HCT116 (cell line): ENCODE results near the gene PREX1. TPM values are rescaled to one million over a fixed set of nuclear protein-coding genes. Genes with fewer than 3 reads are reported as not detected.

Experiments used
- ATAC-seq: fragments of 200-7000 bp; cut with Tn5 transposase; 2 replicates; pipeline ENCODE4 v1.9.1; 2020; ENCODE audit warnings: mild to moderate bottlenecking, moderate library complexity
- BruUV-seq: library from RNA; stranded (reverse); fragments of 400-500 nt; replicated peaks from 2 replicates; lab custom pipeline; 2021; lab: Mats Ljungman, UMichigan
- CTCF ChIA-PET: fragments of 300-600 bp; sonication (Branson Sonifier 250); formaldehyde crosslinking; loops from one replicate; lab custom pipeline; 2021; ENCODE audit warnings: antibody characterized with exemption; lab: Charles Lee
- POLR2A ChIA-PET: fragments of 300-600, 350-600 bp; sonication (Branson Sonifier 250); formaldehyde crosslinking; loops from one replicate; lab custom pipeline; 2021; ENCODE audit warnings: antibody characterized with exemption; lab: Charles Lee
- RAD21 ChIA-PET, 2 experiments: fragments of 300-600 bp; sonication (Branson Sonifier 250); formaldehyde crosslinking; loops; one replicate each; lab custom pipeline; 2023; ENCODE audit warnings: low total read pairs in 2 of 2; ENCODE audit not compliant: uncharacterized antibody in 2 of 2, unreplicated experiment in 2 of 2, low non-redundant PET in 1 of 2; lab: Charles Lee
- DNase-seq: peaks from one replicate; pipeline ENCODE4 v3.0.0-alpha.2; 2010; ENCODE audit warnings: low read depth, low spot score
- H2AFZ ChIP-seq: fragments of 200-600 bp; shearing (Covaris generic), sonication (generic); 2 replicates; pipeline ENCODE4 v1.6.1; 2017; ENCODE audit warnings: low read depth, mixed run types, mixed read lengths, antibody characterized with exemption, low read length; ENCODE audit not compliant: poor library complexity, severe bottlenecking
- H3K27ac ChIP-seq: 2 replicates; pipeline ENCODE4 v1.5.1; 2012; ENCODE audit warnings: low read depth, low read length
- H3K27me3 ChIP-seq: fragments of 200-600 bp; sonication (generic); 2 replicates; pipeline ENCODE4 v1.6.1; 2016; ENCODE audit warnings: mixed run types, low read length, mixed read lengths; ENCODE audit not compliant: insufficient read depth
- H3K36me3 ChIP-seq, 2 experiments: fragments of 200-500 bp in 1 of 2; fragments of 200-600 bp in 1 of 2; sonication (Bioruptor generic) in 1 of 2; sonication (generic) in 1 of 2; 2 replicates each; pipeline versions ENCODE4 v1.5.1 to v1.6.1; 2014 to 2016; ENCODE audit warnings: low read length in 2 of 2, inconsistent platforms in 1 of 2, mixed read lengths in 1 of 2, mixed run types in 1 of 2; ENCODE audit not compliant: insufficient read depth in 2 of 2, control insufficient read depth in 1 of 2
- H3K4me1 ChIP-seq, 2 experiments: fragments of 200-600 bp in 1 of 2; sonication (generic) in 1 of 2; 2 replicates each; pipeline versions ENCODE4 v1.5.1 to v1.6.1; 2012 to 2017; ENCODE audit warnings: low read length in 2 of 2, inconsistent platforms in 1 of 2, mild to moderate bottlenecking in 1 of 2, mixed read lengths in 1 of 2, mixed run types in 1 of 2, moderate library complexity in 1 of 2; ENCODE audit not compliant: insufficient read depth in 2 of 2, control insufficient read depth in 1 of 2
- H3K4me2 ChIP-seq: fragments of 200-600 bp; sonication (generic); 2 replicates; pipeline ENCODE4 v1.6.1; 2017; ENCODE audit warnings: mixed run types, low read length, mixed read lengths
- H3K4me3 ChIP-seq, 2 experiments: fragments of 200-600 bp in 1 of 2; sonication (generic) in 1 of 2; replicated peaks in 1 of 2; 2 replicates each; pipeline ENCODE4 v1.5.1; 2011 to 2016; ENCODE audit warnings: low read length in 2 of 2, control low read depth in 1 of 2, low read depth in 1 of 2, mild to moderate bottlenecking in 1 of 2, mixed read lengths in 1 of 2, mixed run types in 1 of 2
- H3K79me2 ChIP-seq: fragments of 200-600 bp; sonication (generic); 2 replicates; pipeline ENCODE4 v1.6.1; 2017; ENCODE audit warnings: mild to moderate bottlenecking, mixed run types, low read length, moderate library complexity, mixed read lengths; ENCODE audit not compliant: insufficient read depth
- H3K9ac ChIP-seq: fragments of 200-600 bp; sonication (generic); 2 replicates; pipeline ENCODE4 v1.6.1; 2016; ENCODE audit warnings: low read length, mixed read lengths
- H3K9me2 ChIP-seq: fragments of 200-600 bp; sonication (generic), shearing (Covaris generic); 2 replicates; pipeline ENCODE4 v1.6.1; 2017; ENCODE audit warnings: mixed run types, mild to moderate bottlenecking, moderate library complexity; ENCODE audit not compliant: insufficient read depth
- H3K9me3 ChIP-seq, 2 experiments: fragments of 200-500 bp in 1 of 2; fragments of 200-600 bp in 1 of 2; sonication (Bioruptor generic) in 1 of 2; sonication (generic) in 1 of 2; 2 replicates each; pipeline ENCODE4 v1.6.1; 2014 to 2017; ENCODE audit warnings: low read length in 2 of 2, mixed read lengths in 2 of 2, inconsistent platforms in 1 of 2, low read depth in 1 of 2, mild to moderate bottlenecking in 1 of 2, mixed run types in 1 of 2, moderate library complexity in 1 of 2; ENCODE audit not compliant: control insufficient read depth in 1 of 2, insufficient read depth in 1 of 2
- H4K20me1 ChIP-seq: fragments of 200-600 bp; sonication (generic), shearing (Covaris generic); 2 replicates; pipeline ENCODE4 v1.6.1; 2017; ENCODE audit warnings: mixed run types, mild to moderate bottlenecking, moderate library complexity; ENCODE audit not compliant: insufficient read depth
- CBX3 ChIP-seq: IDR thresholded peaks from 2 replicates; pipeline ENCODE4 v1.6.1; 2012; ENCODE audit warnings: low read depth
- EGR1 ChIP-seq: IDR thresholded peaks from 2 replicates; pipeline ENCODE4 v1.6.1; 2012; ENCODE audit warnings: low read depth
- ELF1 ChIP-seq: IDR thresholded peaks from 2 replicates; pipeline ENCODE4 v1.6.1; 2012; ENCODE audit warnings: low read depth, borderline replicate concordance
- EZH2phosphoT487 ChIP-seq: fragments of 200-600 bp; IDR thresholded peaks from 2 replicates; pipeline ENCODE4 v1.6.1; 2018; ENCODE audit warnings: antibody characterized with exemption, borderline replicate concordance
- FOSL1 ChIP-seq: IDR thresholded peaks from 2 replicates; pipeline ENCODE4 v1.6.1; 2012; ENCODE audit warnings: low read depth
- POLR2AphosphoS5 ChIP-seq: IDR thresholded peaks from 2 replicates; pipeline ENCODE4 v1.6.1; 2011; ENCODE audit warnings: mild to moderate bottlenecking, low read depth, low read length, moderate library complexity
- SIN3A ChIP-seq: IDR thresholded peaks from 2 replicates; pipeline ENCODE4 v1.6.1; 2012; ENCODE audit warnings: low read depth
- SP1 ChIP-seq: IDR thresholded peaks from 2 replicates; pipeline ENCODE4 v1.6.1; 2012; ENCODE audit warnings: low read depth
- SRF ChIP-seq: IDR thresholded peaks from 2 replicates; pipeline ENCODE4 v1.6.1; 2012; ENCODE audit warnings: low read depth
- TCF7L2 ChIP-seq: IDR thresholded peaks from 2 replicates; pipeline ENCODE4 v1.7.0; 2011; ENCODE audit warnings: borderline replicate concordance, inconsistent platforms; ENCODE audit not compliant: insufficient read depth, insufficient read length; ENCODE audit errors: extremely low read depth
- YY1 ChIP-seq: IDR thresholded peaks from 2 replicates; pipeline ENCODE4 v1.6.1; 2011; ENCODE audit warnings: low read length, low read depth, moderate library complexity, mild to moderate bottlenecking; ENCODE audit not compliant: insufficient replicate concordance; ENCODE audit errors: extremely low read depth
- ZFX ChIP-seq: fragments of 450-650 bp; IDR thresholded peaks from 2 replicates; pipeline ENCODE4 v1.6.1; 2017
- ZNF274 ChIP-seq: fragments of 200-500 bp; sonication (Bioruptor generic); IDR thresholded peaks from 2 replicates; pipeline ENCODE4 v1.6.1; 2014; ENCODE audit warnings: mild to moderate bottlenecking, low read depth, low read length, inconsistent platforms
- intact Hi-C: fragments of 100-400 bp; cut with micrococcal nuclease; formaldehyde crosslinking; loops from 2 replicates; pipeline ENCODE4 v1.10.0; 2022
- total RNA-seq: library from RNA; stranded (reverse); gene quantifications from one replicate; pipeline ENCODE4 v1.2.1, GENCODE V29; 2021; ENCODE audit not compliant: unreplicated experiment
- TF ChIP-seq, protein P1 (sequence below): IDR thresholded peaks from 2 replicates; pipeline ENCODE4 v1.6.1; 2012; ENCODE audit warnings: low read depth
- TF ChIP-seq, protein P2 (sequence below), 3 experiments: fragments of 200-600 bp in 1 of 3; sonication (generic) in 1 of 3; IDR thresholded peaks in 2 of 3; conservative IDR thresholded peaks in 1 of 3; 2 replicates each; pipeline ENCODE4 v1.5.1; 2012 to 2017; ENCODE audit warnings: low read depth in 2 of 3, low read length in 2 of 3, antibody characterized with exemption in 1 of 3, borderline replicate concordance in 1 of 3, control low read depth in 1 of 3, mild to moderate bottlenecking in 1 of 3, mixed read lengths in 1 of 3, mixed run types in 1 of 3, moderate library complexity in 1 of 3; ENCODE audit not compliant: insufficient read depth in 1 of 3
- TF ChIP-seq, protein P3 (sequence below): IDR thresholded peaks from 2 replicates; pipeline ENCODE4 v1.6.1; 2012

The PREX1 gene
- total RNA-seq, 1 experiment from 2014 or later: 6.1 TPM

- no peaks in the 10 kb centered on the region for H3K9me2 ChIP-seq
- POLR2A ChIA-PET: no interaction called here
- no peak overlapping the region for H3K27ac ChIP-seq
- H3K27me3 ChIP-seq: no peaks in the 10 kb centered on the region
- TF ChIP-seq EGR1: no peak
- no peak for TF ChIP-seq EZH2phosphoT487
- no peak for TF ChIP-seq ZFX
- TF ChIP-seq TCF7L2: no peak
- no peak for TF ChIP-seq FOSL1
- TF ChIP-seq YY1: no peak
- TF ChIP-seq, protein P1, sequence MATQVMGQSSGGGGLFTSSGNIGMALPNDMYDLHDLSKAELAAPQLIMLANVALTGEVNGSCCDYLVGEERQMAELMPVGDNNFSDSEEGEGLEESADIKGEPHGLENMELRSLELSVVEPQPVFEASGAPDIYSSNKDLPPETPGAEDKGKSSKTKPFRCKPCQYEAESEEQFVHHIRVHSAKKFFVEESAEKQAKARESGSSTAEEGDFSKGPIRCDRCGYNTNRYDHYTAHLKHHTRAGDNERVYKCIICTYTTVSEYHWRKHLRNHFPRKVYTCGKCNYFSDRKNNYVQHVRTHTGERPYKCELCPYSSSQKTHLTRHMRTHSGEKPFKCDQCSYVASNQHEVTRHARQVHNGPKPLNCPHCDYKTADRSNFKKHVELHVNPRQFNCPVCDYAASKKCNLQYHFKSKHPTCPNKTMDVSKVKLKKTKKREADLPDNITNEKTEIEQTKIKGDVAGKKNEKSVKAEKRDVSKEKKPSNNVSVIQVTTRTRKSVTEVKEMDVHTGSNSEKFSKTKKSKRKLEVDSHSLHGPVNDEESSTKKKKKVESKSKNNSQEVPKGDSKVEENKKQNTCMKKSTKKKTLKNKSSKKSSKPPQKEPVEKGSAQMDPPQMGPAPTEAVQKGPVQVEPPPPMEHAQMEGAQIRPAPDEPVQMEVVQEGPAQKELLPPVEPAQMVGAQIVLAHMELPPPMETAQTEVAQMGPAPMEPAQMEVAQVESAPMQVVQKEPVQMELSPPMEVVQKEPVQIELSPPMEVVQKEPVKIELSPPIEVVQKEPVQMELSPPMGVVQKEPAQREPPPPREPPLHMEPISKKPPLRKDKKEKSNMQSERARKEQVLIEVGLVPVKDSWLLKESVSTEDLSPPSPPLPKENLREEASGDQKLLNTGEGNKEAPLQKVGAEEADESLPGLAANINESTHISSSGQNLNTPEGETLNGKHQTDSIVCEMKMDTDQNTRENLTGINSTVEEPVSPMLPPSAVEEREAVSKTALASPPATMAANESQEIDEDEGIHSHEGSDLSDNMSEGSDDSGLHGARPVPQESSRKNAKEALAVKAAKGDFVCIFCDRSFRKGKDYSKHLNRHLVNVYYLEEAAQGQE: no peak
- TF ChIP-seq, protein P2, sequence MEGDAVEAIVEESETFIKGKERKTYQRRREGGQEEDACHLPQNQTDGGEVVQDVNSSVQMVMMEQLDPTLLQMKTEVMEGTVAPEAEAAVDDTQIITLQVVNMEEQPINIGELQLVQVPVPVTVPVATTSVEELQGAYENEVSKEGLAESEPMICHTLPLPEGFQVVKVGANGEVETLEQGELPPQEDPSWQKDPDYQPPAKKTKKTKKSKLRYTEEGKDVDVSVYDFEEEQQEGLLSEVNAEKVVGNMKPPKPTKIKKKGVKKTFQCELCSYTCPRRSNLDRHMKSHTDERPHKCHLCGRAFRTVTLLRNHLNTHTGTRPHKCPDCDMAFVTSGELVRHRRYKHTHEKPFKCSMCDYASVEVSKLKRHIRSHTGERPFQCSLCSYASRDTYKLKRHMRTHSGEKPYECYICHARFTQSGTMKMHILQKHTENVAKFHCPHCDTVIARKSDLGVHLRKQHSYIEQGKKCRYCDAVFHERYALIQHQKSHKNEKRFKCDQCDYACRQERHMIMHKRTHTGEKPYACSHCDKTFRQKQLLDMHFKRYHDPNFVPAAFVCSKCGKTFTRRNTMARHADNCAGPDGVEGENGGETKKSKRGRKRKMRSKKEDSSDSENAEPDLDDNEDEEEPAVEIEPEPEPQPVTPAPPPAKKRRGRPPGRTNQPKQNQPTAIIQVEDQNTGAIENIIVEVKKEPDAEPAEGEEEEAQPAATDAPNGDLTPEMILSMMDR (IDR thresholded peaks at IDR 0.05 in 2 of 3, conservative IDR thresholded peaks at IDR 0.05 in 1 of 3; ENCODE audit: borderline replicate concordance in 1 of 3, insufficient read depth in 1 of 3, low read depth in 2 of 3, low read length in 2 of 3): no peak
- no peak for TF ChIP-seq CBX3
- TF ChIP-seq, protein P3, sequence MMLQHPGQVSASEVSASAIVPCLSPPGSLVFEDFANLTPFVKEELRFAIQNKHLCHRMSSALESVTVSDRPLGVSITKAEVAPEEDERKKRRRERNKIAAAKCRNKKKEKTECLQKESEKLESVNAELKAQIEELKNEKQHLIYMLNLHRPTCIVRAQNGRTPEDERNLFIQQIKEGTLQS: no peak
- TF ChIP-seq POLR2AphosphoS5: no peak
- no peak for TF ChIP-seq SIN3A
- no peak for TF ChIP-seq ELF1
- no peak for TF ChIP-seq SRF
- TF ChIP-seq ZNF274: no peak
- no peak for TF ChIP-seq SP1
- BruUV-seq: no TSS peak
- CTCF ChIA-PET: no interaction called here
- no peak overlapping the region for H3K9ac ChIP-seq
- H3K4me3 ChIP-seq: no peak overlapping the region
- no peak overlapping the region for H2AFZ ChIP-seq
- no peaks in the 10 kb centered on the region for H3K36me3 ChIP-seq
- DNase-seq: no peak
- H3K4me1 ChIP-seq: no peaks in the 10 kb centered on the region
- no peaks in the 10 kb centered on the region for H3K9me3 ChIP-seq
- intact Hi-C loops: no loop called here
- RAD21 ChIA-PET: no interaction called here
- H3K4me2 ChIP-seq: no peak overlapping the region
- no peak for ATAC-seq
- H3K79me2 ChIP-seq: no peaks in the 10 kb centered on the region
- no peaks in the 10 kb centered on the region for H4K20me1 ChIP-seq
These were observed 89.1 kb downstream of the PREX1 start for GRCh38 chr20:48738399-48739304.
